HG02610 (cell line): Measurements from ENCODE around the gene TNFAIP8.

Source experiments
- ATAC-seq: cut with Tn5 transposase; IDR thresholded peaks from one replicate; pipeline ENCODE4 v1.9.1; 2021; ENCODE audit warnings: mild to moderate bottlenecking, moderate library complexity; ENCODE audit not compliant: unreplicated experiment

TNFAIP8 gene

GRCh38 chr5:119355685-119356611, at the start of gene TNFAIP8:
Gene TNFAIP8, plus strand, starts transcription at chr5:119356019. Its CDS starts 72 bp downstream, at chr5:119356091.
- peak; percentile 58 for ATAC-seq

GRCh38 chr5:119307170-119307569, 48.6 kb upstream of the TNFAIP8 start:
- no peak for ATAC-seq

GRCh38 chr5:119309326-119309725, 46.5 kb upstream of the TNFAIP8 start:
- ATAC-seq, result peak; percentile 3

GRCh38 chr5:119311688-119312087, 44.1 kb upstream of the TNFAIP8 start:
- ATAC-seq, result no peak

GRCh38 chr5:119312403-119312802, 43.4 kb upstream of the TNFAIP8 start:
- ATAC-seq, result no peak

- ATAC-seq, result no peak
Observed at GRCh38 chr5:119313197-119313596, 42.6 kb upstream of the TNFAIP8 start.

GRCh38 chr5:119313658-119314605, 41.9 kb upstream of the TNFAIP8 start:
- no peak for ATAC-seq

- ATAC-seq, result peak; percentile 69
Observed at GRCh38 chr5:119315516-119315949, 40.3 kb upstream of the TNFAIP8 start.

- no peak for ATAC-seq
Observed at GRCh38 chr5:119316086-119316485, 39.7 kb upstream of the TNFAIP8 start.

- ATAC-seq, result no peak
Observed at GRCh38 chr5:119316906-119317305, 38.9 kb upstream of the TNFAIP8 start.

GRCh38 chr5:119318256-119318894, 37.4 kb upstream of the TNFAIP8 start:
- ATAC-seq, result peak; percentile 54

- no peak for ATAC-seq
Observed at GRCh38 chr5:119319401-119319800, 36.4 kb upstream of the TNFAIP8 start.

GRCh38 chr5:119319890-119320289, 35.9 kb upstream of the TNFAIP8 start:
- ATAC-seq, result no peak

GRCh38 chr5:119321569-119322311, 34.1 kb upstream of the TNFAIP8 start:
- ATAC-seq, result no peak

GRCh38 chr5:119322312-119322947, 33.4 kb upstream of the TNFAIP8 start:
- ATAC-seq, result no peak

- ATAC-seq, result no peak
Observed at GRCh38 chr5:119322948-119323537, 32.8 kb upstream of the TNFAIP8 start.

- no peak for ATAC-seq
Observed at GRCh38 chr5:119323601-119324000, 32.2 kb upstream of the TNFAIP8 start.

GRCh38 chr5:119324842-119325241, 31.0 kb upstream of the TNFAIP8 start:
- no peak for ATAC-seq

GRCh38 chr5:119327018-119327417, 28.8 kb upstream of the TNFAIP8 start:
- ATAC-seq, result no peak
